Body of pancreas (tissue), 4 donors: Measurements from ENCODE around the gene GIT1.

Experiments used
- POLR2A ChIP-seq, 3 donors: fragments of 450-650 bp; IDR thresholded peaks; one replicate each; pipeline ENCODE4 v1.6.1; 2016; ENCODE audit warnings: antibody characterized with exemption in 3 of 3, mild to moderate bottlenecking in 2 of 3
- TF ChIP-seq, protein P1 (sequence below), 7 experiments: fragments of 450-650 bp in 4 of 7; fragments of 200-600 bp in 3 of 7; sonication (generic) in 3 of 7; IDR thresholded peaks; one replicate each; pipeline ENCODE4 v1.5.1; 2016 to 2019; ENCODE audit warnings: antibody characterized with exemption in 7 of 7

DNA sequence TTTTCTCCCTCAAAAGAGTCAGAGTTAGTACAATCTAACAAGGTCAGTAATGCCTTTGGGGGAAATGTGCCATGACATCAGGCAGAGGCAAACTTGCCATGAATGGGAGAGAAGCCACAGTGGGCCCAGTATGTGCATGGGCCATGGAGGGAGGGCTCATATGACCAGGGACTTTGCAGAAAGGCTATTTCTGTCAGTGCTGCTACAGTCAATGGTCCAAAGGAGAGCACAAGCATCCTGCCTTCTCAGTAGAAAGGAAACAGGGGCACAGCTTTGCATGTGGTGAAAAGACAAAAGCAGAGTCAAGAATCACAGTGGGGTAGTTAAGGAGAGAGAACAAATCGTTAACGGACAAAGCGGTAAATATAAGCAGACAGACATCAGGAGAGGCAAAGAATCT, 44.4 kb upstream of the GIT1 start:
- TF ChIP-seq POLR2A (IDR thresholded peaks at IDR 0.05), result no peak
- TF ChIP-seq, protein P1, sequence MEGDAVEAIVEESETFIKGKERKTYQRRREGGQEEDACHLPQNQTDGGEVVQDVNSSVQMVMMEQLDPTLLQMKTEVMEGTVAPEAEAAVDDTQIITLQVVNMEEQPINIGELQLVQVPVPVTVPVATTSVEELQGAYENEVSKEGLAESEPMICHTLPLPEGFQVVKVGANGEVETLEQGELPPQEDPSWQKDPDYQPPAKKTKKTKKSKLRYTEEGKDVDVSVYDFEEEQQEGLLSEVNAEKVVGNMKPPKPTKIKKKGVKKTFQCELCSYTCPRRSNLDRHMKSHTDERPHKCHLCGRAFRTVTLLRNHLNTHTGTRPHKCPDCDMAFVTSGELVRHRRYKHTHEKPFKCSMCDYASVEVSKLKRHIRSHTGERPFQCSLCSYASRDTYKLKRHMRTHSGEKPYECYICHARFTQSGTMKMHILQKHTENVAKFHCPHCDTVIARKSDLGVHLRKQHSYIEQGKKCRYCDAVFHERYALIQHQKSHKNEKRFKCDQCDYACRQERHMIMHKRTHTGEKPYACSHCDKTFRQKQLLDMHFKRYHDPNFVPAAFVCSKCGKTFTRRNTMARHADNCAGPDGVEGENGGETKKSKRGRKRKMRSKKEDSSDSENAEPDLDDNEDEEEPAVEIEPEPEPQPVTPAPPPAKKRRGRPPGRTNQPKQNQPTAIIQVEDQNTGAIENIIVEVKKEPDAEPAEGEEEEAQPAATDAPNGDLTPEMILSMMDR (IDR thresholded peaks at IDR 0.05), result no peak
